HG02970 (cell line): ENCODE data around the gene GRIK4.

Experiments used
- ATAC-seq: cut with Tn5 transposase; IDR thresholded peaks from one replicate; pipeline ENCODE4 v1.9.1; 2021; ENCODE audit warnings: mild to moderate bottlenecking, moderate library complexity, moderate number of reproducible peaks; ENCODE audit not compliant: unreplicated experiment, low FRiP score

The GRIK4 gene

GRCh38 chr11:120509346-120510053, 2.0 kb upstream of the GRIK4 start:
- ATAC-seq = no peak

GRCh38 chr11:120510406-120511115, 987 bp upstream of the GRIK4 start:
- ATAC-seq = no peak

- ATAC-seq = no peak
Observed at GRCh38 chr11:120511820-120512738, 531 bp downstream of the GRIK4 start.

- ATAC-seq = no peak
Observed at GRCh38 chr11:120512739-120513435, 1.3 kb downstream of the GRIK4 start.

GRCh38 chr11:120513436-120514315, 2.1 kb downstream of the GRIK4 start:
- ATAC-seq = no peak

- no peak for ATAC-seq
Observed at GRCh38 chr11:120514541-120515121, 3.1 kb downstream of the GRIK4 start.

- ATAC-seq = no peak
Observed at GRCh38 chr11:120515186-120515723, 3.7 kb downstream of the GRIK4 start.

- ATAC-seq = no peak
Observed at GRCh38 chr11:120516461-120517389, 5.2 kb downstream of the GRIK4 start.

- no peak for ATAC-seq
Observed at GRCh38 chr11:120517390-120517761, 5.8 kb downstream of the GRIK4 start.

GRCh38 chr11:120517801-120518291, 6.3 kb downstream of the GRIK4 start:
- ATAC-seq = no peak

GRCh38 chr11:120518356-120518755, 6.8 kb downstream of the GRIK4 start:
- ATAC-seq = no peak

- no peak for ATAC-seq
Observed at GRCh38 chr11:120519474-120519873, 7.9 kb downstream of the GRIK4 start.

GRCh38 chr11:120520091-120520822, 8.7 kb downstream of the GRIK4 start:
- no peak for ATAC-seq

- no peak for ATAC-seq
Observed at GRCh38 chr11:120521176-120521575, 9.6 kb downstream of the GRIK4 start.

- ATAC-seq = no peak
Observed at GRCh38 chr11:120522021-120522420, 10.5 kb downstream of the GRIK4 start.

GRCh38 chr11:120522736-120523135, 11.2 kb downstream of the GRIK4 start:
- no peak for ATAC-seq

GRCh38 chr11:120523196-120523595, 11.6 kb downstream of the GRIK4 start:
- ATAC-seq = no peak
